Activated CD4-positive, alpha-beta T cell treated with anti-CD3 and anti-CD28 coated beads, Interleukin-2, amount 50 U/mL, for 1 hour (primary cell): ENCODE results near the gene CACNA1E.

Experiments used
- DNase-seq: peaks from one replicate; pipeline ENCODE4 v3.0.0-alpha.2; 2020

The CACNA1E gene

GRCh38 chr1:181645171-181645570 is 161.9 kb downstream of the CACNA1E start:
- no peak for DNase-seq

- no peak for DNase-seq
Measured at GRCh38 chr1:181646710-181647109, 163.4 kb downstream of the CACNA1E start.

- no peak for DNase-seq
Measured at GRCh38 chr1:181647314-181648035, 164.2 kb downstream of the CACNA1E start.

GRCh38 chr1:181651276-181651675 is 168.0 kb downstream of the CACNA1E start:
- DNase-seq: no peak

- DNase-seq: no peak
Measured at GRCh38 chr1:181655756-181656155, 172.4 kb downstream of the CACNA1E start.

GRCh38 chr1:181656491-181656890 is 173.2 kb downstream of the CACNA1E start:
- no peak for DNase-seq

GRCh38 chr1:181658581-181658980 is 175.3 kb downstream of the CACNA1E start:
- DNase-seq: no peak

GRCh38 chr1:181659321-181659957 is 176.1 kb downstream of the CACNA1E start:
- no peak for DNase-seq

GRCh38 chr1:181660621-181661020 is 177.3 kb downstream of the CACNA1E start:
- no peak for DNase-seq

GRCh38 chr1:181661569-181661968 is 178.3 kb downstream of the CACNA1E start:
- no peak for DNase-seq

- DNase-seq: no peak
Measured at GRCh38 chr1:181662606-181663005, 179.3 kb downstream of the CACNA1E start.

GRCh38 chr1:181664543-181664942 is 181.2 kb downstream of the CACNA1E start:
- DNase-seq: no peak

- no peak for DNase-seq
Measured at GRCh38 chr1:181669246-181669645, 185.9 kb downstream of the CACNA1E start.

GRCh38 chr1:181674617-181675016 is 191.3 kb downstream of the CACNA1E start:
- no peak for DNase-seq

GRCh38 chr1:181675091-181675917 is 192.0 kb downstream of the CACNA1E start:
- DNase-seq: no peak

GRCh38 chr1:181675918-181676190 is 192.5 kb downstream of the CACNA1E start:
- DNase-seq: no peak

GRCh38 chr1:181676269-181676668 is 193.0 kb downstream of the CACNA1E start:
- DNase-seq: no peak

- DNase-seq: no peak
Measured at GRCh38 chr1:181680332-181680731, 197.0 kb downstream of the CACNA1E start.

- DNase-seq: no peak
Measured at GRCh38 chr1:181680871-181681270, 197.6 kb downstream of the CACNA1E start.

- no peak for DNase-seq
Measured at GRCh38 chr1:181685211-181685610, 201.9 kb downstream of the CACNA1E start.

GRCh38 chr1:181701891-181702290 is 218.6 kb downstream of the CACNA1E start:
- DNase-seq: no peak

GRCh38 chr1:181704546-181704945 is 221.2 kb downstream of the CACNA1E start:
- no peak for DNase-seq

- DNase-seq: no peak
Measured at GRCh38 chr1:181711820-181712219, 228.5 kb downstream of the CACNA1E start.

- DNase-seq: no peak
Measured at GRCh38 chr1:181712711-181713110, 229.4 kb downstream of the CACNA1E start.
